ENCODE measurements around the gene SMC6. TPM values are rescaled to one million over a fixed set of nuclear protein-coding genes. Genes with fewer than 3 reads are reported as not detected.

Gene SMC6
- polyA plus RNA-seq, 1 of the 3 experiments (the other 2 are of a cell fraction) = 6.5 TPM

DNA sequence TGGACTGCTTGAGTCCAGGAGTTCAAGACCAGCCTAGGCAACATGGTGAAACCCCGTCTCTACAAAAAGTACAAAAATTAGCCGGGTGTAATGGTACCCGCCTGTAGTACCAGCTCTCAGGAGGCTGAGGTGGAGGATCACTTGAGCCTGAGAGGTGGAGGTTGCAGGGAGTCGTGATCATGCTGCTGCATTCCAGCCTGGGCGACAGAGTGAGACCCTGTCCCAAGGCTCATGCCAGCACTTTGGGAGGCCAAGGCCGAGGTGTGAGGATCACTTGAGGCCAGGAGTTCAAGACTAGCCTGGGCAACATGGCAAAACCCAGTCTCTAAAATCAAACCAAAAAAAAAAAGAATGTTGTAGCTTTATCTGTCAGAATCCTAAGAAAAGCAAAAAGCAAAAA lies 25.4 kb downstream of the SMC6 start:
- POLR2A ChIA-PET = no interaction called here
- peaks cover 75 to 87% of the 10 kb centered on the region in 2 experiments for H3K36me3 ChIP-seq (replicated peaks in 1 of 2; ENCODE audit: control insufficient read depth in 1 of 2, insufficient read depth in 2 of 2, low read length in 1 of 2)
- H3K4me3 ChIP-seq (ENCODE audit: low read depth in 2 of 2, low read length in 1 of 2) = no peak overlapping the region
- no peak overlapping the region for H3K4me2 ChIP-seq
- no peaks in the 10 kb centered on the region for H4K20me1 ChIP-seq (ENCODE audit: insufficient read depth)
- no peaks in the 10 kb centered on the region for H3K79me2 ChIP-seq (ENCODE audit: insufficient read depth)
- peaks cover 13% of the 10 kb centered on the region for H3F3A ChIP-seq (replicated peaks; ENCODE audit: insufficient read depth)
- WGBS (ENCODE audit: low lambda C conversion rate) = 93% methylated on average over 6 of the region's 6 CpGs
- CTCF ChIA-PET = interaction anchor here (0.7 to 5.1 kb wide), 2 partner anchors 9 to 775 kb away, joined by 3 to 41 read pairs; no protein-coding TSS in a partner anchor
- no peak overlapping the region for H3K27ac ChIP-seq (ENCODE audit: low read depth in 2 of 2, low read length in 1 of 2)
- H3K9me3 ChIP-seq = no peaks in the 10 kb centered on the region
- H3K27me3 ChIP-seq (ENCODE audit: insufficient read depth) = no peaks in the 10 kb centered on the region
- no peaks in the 10 kb centered on the region; a peak in 1 of 4 replicates for H3K4me1 ChIP-seq (ENCODE audit: control insufficient read depth in 1 of 2, insufficient read depth in 2 of 2, low read depth in 1 of 2, low read length in 1 of 2)
- TF ChIP-seq RXRA (IDR thresholded peaks at IDR 0.05; ENCODE audit: borderline replicate concordance, low read depth) (no peak), SMC3 (IDR thresholded peaks at IDR 0.05; ENCODE audit: low read depth, low read length) (no peak), CHD2 (IDR thresholded peaks at IDR 0.05; ENCODE audit: low read length, partially characterized antibody) (no peak), TCF12 (IDR thresholded peaks at IDR 0.05) (no peak), FOXM1 (IDR thresholded peaks at IDR 0.05; ENCODE audit: low read depth) (no peak)
- TF ChIP-seq, protein P1, sequence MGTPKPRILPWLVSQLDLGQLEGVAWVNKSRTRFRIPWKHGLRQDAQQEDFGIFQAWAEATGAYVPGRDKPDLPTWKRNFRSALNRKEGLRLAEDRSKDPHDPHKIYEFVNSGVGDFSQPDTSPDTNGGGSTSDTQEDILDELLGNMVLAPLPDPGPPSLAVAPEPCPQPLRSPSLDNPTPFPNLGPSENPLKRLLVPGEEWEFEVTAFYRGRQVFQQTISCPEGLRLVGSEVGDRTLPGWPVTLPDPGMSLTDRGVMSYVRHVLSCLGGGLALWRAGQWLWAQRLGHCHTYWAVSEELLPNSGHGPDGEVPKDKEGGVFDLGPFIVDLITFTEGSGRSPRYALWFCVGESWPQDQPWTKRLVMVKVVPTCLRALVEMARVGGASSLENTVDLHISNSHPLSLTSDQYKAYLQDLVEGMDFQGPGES (IDR thresholded peaks at IDR 0.05; ENCODE audit: low read depth, low read length) = no peak
- no peak overlapping the region for H3K9ac ChIP-seq
- no peaks in the 10 kb centered on the region for H3K9me2 ChIP-seq
- H2AFZ ChIP-seq (ENCODE audit: low read depth) = no peak overlapping the region
- DNase-seq = no peak

DNA sequence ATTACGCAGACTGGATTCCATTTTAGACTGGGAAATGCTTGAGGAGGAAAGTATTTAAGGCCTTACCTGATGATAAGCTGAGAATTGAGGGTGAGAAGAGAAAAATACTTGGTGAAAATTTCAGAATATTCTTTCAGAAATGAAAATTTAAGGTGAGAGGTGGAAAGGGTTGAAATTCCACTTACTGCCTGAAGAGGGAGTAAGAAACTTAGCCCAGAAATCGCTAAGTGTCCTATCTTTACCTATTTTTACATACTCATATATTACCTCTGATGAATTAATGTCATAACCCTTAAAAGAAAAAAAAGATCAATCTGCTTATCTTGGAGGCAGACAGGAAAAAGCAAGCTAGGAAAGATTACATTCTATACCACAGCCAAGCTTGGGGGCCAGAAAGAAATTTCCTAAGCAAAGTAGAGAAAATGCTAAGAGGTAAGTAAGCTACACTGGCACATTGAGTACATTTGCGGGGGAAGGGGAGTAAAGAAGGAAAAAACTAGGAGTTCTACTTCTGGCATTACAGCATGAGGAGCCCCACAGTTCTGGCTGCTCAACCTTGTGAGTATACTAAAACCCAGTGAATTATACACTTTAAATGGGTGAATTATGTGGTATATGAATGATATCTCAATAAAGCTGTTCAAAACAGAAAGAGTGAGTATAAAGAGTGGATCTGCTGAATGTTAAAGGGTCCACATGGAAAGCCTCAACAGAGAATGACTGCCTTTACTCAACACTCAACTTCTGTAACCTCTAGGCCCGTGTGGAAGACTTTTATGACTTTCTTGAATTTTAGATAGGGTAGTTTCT lies 33.8 kb downstream of the SMC6 start:
- ChIA-PET CTCF (interaction anchor here (0.8 to 5.5 kb wide), 45 partner anchors 10 to 659 kb away, joined by 3 to 72 read pairs (median 6); partner anchors contain the start of genes GEN1, MSGN1 and SMC6), POLR2A (no interaction called here)
- Histone ChIP-seq H3K9me2 (no peaks in the 10 kb centered on the region), H3K9me3 (no peaks in the 10 kb centered on the region), H3K36me3 (replicated peaks in 1 of 2; ENCODE audit: control insufficient read depth in 1 of 2, insufficient read depth in 2 of 2, low read length in 1 of 2) (peaks cover 84 to 87% of the 10 kb centered on the region in 2 experiments), H3K4me2 (no peak overlapping the region), H4K20me1 (ENCODE audit: insufficient read depth) (no peaks in the 10 kb centered on the region), H3K4me1 (ENCODE audit: control insufficient read depth in 1 of 2, insufficient read depth in 2 of 2, low read depth in 1 of 2, low read length in 1 of 2) (no peaks in the 10 kb centered on the region), H3K79me2 (ENCODE audit: insufficient read depth) (no peaks in the 10 kb centered on the region; the same call in 1 of the 2 replicates), H3K9ac (no peak overlapping the region), H3F3A (replicated peaks; ENCODE audit: insufficient read depth) (peaks cover 17% of the 10 kb centered on the region), H2AFZ (ENCODE audit: low read depth) (no peak overlapping the region), H3K4me3 (ENCODE audit: low read depth in 2 of 2, low read length in 1 of 2) (no peak overlapping the region; a peak in 1 of 4 replicates), H3K27me3 (ENCODE audit: insufficient read depth) (no peaks in the 10 kb centered on the region), H3K27ac (ENCODE audit: low read depth in 2 of 2, low read length in 1 of 2) (0 out of 4 replicates have a peak overlapping the region, but pooled peaks of 1 of the 2 experiments have one; percentile 5)
- TF ChIP-seq RAD21 (IDR thresholded peaks at IDR 0.05; ENCODE audit: low read length) = peak; percentile 82
- TF ChIP-seq, protein P2, sequence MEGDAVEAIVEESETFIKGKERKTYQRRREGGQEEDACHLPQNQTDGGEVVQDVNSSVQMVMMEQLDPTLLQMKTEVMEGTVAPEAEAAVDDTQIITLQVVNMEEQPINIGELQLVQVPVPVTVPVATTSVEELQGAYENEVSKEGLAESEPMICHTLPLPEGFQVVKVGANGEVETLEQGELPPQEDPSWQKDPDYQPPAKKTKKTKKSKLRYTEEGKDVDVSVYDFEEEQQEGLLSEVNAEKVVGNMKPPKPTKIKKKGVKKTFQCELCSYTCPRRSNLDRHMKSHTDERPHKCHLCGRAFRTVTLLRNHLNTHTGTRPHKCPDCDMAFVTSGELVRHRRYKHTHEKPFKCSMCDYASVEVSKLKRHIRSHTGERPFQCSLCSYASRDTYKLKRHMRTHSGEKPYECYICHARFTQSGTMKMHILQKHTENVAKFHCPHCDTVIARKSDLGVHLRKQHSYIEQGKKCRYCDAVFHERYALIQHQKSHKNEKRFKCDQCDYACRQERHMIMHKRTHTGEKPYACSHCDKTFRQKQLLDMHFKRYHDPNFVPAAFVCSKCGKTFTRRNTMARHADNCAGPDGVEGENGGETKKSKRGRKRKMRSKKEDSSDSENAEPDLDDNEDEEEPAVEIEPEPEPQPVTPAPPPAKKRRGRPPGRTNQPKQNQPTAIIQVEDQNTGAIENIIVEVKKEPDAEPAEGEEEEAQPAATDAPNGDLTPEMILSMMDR (IDR thresholded peaks at IDR 0.05) = peak; percentile 94
- TF ChIP-seq RFX5 (IDR thresholded peaks at IDR 0.05; ENCODE audit: low read length) = no peak
- TF ChIP-seq, protein P1 (IDR thresholded peaks at IDR 0.05; ENCODE audit: low read depth, low read length) = no peak
- TF ChIP-seq RXRA (IDR thresholded peaks at IDR 0.05; ENCODE audit: borderline replicate concordance, low read depth) = no peak
- TF ChIP-seq, protein P3, sequence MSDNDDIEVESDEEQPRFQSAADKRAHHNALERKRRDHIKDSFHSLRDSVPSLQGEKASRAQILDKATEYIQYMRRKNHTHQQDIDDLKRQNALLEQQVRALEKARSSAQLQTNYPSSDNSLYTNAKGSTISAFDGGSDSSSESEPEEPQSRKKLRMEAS (IDR thresholded peaks at IDR 0.05; ENCODE audit: low read depth) = no peak
- peak; percentile 50 for TF ChIP-seq SMC3 (IDR thresholded peaks at IDR 0.05; ENCODE audit: low read depth, low read length)
- DNase-seq = peak; percentile 24
- WGBS (ENCODE audit: low lambda C conversion rate) = 80% methylated on average over 4 of the region's 4 CpGs
